DMS153 treated with DMSO at 0.1 percent for 48 hours (cell line): ENCODE measurements around the gene JAZF1.
A peak's percentile ranks its signal among the peaks of the same experiment; 100 is the strongest.

Source experiments
- DNase-seq: peaks from one replicate; lab custom pipeline; 2025; ENCODE audit not compliant: unreplicated experiment; lab: John Stamatoyannopoulos, UW

Gene JAZF1

DNA sequence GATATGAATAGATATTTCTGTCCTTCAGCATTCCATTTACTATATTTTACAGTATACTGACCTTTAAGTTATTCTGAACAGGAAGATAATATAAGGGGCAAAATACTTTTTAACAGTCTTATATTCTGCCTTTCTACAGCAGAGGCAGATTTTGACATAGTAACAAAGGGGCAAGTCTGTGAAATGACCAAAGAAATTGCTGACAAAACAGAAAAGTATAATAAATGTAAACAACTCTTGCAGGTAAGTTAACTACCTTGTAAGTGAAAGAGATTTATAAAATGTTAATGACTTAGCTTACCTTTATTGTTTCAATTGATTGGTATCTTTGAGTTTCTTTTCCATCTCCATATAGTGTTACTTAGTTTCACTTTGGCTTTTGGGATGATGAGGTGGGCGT lies 384.6 kb downstream of the JAZF1 start:
- no peak for DNase-seq

DNA sequence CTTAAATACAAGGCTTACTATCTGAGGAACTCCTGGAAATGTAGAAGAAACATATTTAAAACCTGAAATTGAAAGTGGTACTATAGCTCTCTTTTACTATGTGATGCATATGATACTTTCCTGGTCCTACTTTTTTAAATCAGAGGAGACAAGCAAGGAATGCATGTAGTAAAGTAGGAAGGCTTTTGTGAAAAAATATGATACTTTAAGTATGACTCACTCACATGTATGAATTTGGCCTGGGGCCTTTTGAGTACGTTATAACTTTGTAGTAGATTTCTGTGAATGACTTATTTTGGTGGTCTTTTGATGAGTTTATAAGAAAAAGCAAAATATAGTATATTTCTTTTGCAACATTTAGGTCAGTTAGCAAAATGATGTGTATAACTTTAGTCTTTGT lies 386.8 kb downstream of the JAZF1 start:
- no peak for DNase-seq

DNA sequence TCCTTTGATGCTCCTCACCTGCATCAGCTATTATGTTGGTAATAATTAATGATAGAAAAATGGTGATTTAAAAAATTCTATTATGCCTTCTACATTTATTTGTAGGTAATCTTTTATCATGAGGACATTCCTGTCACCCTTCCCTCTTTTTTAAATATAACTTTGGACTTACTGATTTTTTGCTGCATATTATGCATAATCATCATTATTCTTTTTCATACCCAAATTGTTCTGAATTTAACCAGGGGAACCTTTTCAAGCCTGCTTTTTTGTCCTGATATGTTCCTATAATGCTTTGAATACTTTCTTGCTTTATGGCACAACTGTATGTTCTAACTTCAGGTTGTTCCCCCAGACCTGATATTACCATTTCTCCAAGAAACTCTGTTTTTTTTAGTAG lies 392.2 kb downstream of the JAZF1 start:
- no peak for DNase-seq

DNA sequence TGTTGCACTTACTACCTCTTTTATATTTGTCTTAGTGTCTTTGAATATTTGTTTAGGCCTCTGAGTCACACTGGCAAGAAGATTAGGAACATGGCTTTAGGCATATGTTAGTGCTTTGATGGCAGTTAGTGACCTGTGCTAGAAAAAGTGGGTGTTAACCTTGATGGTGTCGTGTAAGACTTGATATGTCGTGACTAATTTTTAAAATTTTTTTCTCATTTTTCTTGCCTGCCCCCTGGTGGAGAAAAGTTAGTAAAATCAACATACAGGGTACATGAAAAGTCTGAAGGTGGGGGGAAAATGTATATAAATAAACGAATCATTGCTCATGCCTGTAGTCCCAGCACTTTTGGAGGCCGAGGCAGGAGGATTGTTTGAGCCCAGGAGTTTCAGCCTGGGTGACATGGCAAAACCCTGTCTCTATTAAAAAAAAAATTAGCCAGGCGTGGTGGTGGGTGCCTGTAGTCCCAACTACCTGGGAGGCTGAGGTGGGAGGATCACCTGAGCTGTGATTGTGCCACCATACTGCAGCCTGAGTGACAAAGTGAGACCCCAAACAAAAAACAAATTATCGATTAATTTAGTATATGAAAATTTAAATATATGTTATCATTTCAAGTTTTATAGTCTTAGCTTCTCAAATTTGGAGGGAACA lies 396.1 kb downstream of the JAZF1 start:
- peak; percentile 39 for DNase-seq

DNA sequence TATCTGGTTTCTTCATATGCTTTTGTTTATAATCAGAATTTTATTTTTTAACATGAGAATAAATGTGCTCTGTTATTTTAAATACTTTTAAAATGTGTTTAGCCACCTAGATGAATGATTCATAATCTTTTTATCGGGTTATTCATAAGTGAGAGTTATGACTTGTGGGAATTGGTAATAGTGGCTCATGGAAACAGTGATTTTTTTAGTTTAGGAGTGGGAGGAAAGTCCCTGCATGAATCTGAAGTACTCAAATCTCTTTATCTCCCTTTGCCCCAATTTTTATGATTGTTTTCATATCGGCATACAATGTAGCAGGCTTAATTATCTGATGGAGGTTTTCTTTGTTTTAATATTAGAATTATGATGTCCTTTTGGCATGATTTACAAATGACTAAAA lies 397.7 kb downstream of the JAZF1 start:
- no peak for DNase-seq

DNA sequence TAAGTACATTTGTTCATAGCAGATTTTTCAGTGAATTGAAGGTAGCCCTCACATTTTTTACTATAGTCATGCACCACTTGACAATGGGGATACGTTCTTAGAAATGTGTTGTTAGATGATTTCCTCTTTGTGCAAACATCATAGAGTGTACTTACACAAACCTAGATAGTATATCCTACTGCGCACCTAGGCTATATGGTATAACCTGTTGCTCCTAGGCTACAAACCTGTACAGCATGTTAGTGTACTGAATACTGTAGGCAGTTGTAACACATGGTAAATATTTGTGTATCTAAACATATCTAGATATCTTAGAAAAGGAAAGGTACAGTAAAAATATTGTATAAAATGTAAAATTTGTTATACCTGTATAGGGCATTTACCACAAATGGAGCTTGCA lies 399.4 kb downstream of the JAZF1 start:
- DNase-seq = no peak
